ENCODE data around the gene PPFIBP1.

- TF ChIP-seq CTCF (IDR thresholded peaks at IDR 0.05; ENCODE audit: insufficient read depth, low read length), result no peak
- TF ChIP-seq POLR2AphosphoS5 (IDR thresholded peaks at IDR 0.05; ENCODE audit: low read depth), result no peak
- no peak for TF ChIP-seq GABPA (IDR thresholded peaks at IDR 0.05; ENCODE audit: low read depth)
- no peak for TF ChIP-seq REST (IDR thresholded peaks at IDR 0.05; ENCODE audit: insufficient replicate concordance, low read depth)
- no peak for TF ChIP-seq SPI1 (IDR thresholded peaks at IDR 0.05; ENCODE audit: borderline replicate concordance, low read depth)
Observed at GRCh38 chr12:27516625-27517024, 7.4 kb upstream of the PPFIBP1 start.
